Neural progenitor cell (in vitro differentiated cells): ENCODE measurements around the gene BAAT. TPM values are rescaled to one million over a fixed set of nuclear protein-coding genes. Genes with fewer than 3 reads are reported as not detected.

Experiments used
- DNase-seq: peaks from one replicate; pipeline ENCODE4 v3.0.0-alpha.2; 2016; ENCODE audit warnings: low spot score
- H2AFZ ChIP-seq: fragments of 200-600 bp; sonication (generic); replicated peaks from 2 replicates; pipeline ENCODE4 v1.6.1; 2016; ENCODE audit warnings: antibody characterized with exemption
- H3F3A ChIP-seq: fragments of 200-600 bp; sonication (generic); 2 replicates; pipeline ENCODE4 v1.6.1; 2016; ENCODE audit warnings: antibody characterized with exemption, low read depth
- H3K27ac ChIP-seq: fragments of 200-600 bp; sonication (generic); 2 replicates; pipeline ENCODE4 v1.5.1; 2016; ENCODE audit warnings: mild to moderate bottlenecking
- H3K27me3 ChIP-seq: fragments of 200-600 bp; sonication (generic); 2 replicates; pipeline ENCODE4 v1.6.1; 2016; ENCODE audit warnings: mild to moderate bottlenecking, moderate library complexity
- H3K36me3 ChIP-seq: fragments of 200-600 bp; sonication (generic); 2 replicates; pipeline ENCODE4 v1.5.1; 2016
- H3K4me1 ChIP-seq: fragments of 200-600 bp; sonication (generic); 2 replicates; pipeline ENCODE4 v1.6.1; 2016; ENCODE audit warnings: mixed run types
- H3K4me2 ChIP-seq: fragments of 200-600 bp; sonication (generic); 2 replicates; pipeline ENCODE4 v1.6.1; 2016
- H3K4me3 ChIP-seq: fragments of 200-600 bp; sonication (generic); 2 replicates; pipeline ENCODE4 v1.5.1; 2016
- H3K79me2 ChIP-seq: fragments of 200-600 bp; sonication (generic); 2 replicates; pipeline ENCODE4 v1.6.1; 2016; ENCODE audit warnings: low read depth
- H3K9ac ChIP-seq: fragments of 200-600 bp; sonication (generic); 2 replicates; pipeline ENCODE4 v1.6.1; 2016
- H3K9me3 ChIP-seq: fragments of 200-600 bp; sonication (generic); 2 replicates; pipeline ENCODE4 v1.5.1; 2016; ENCODE audit warnings: low read depth
- H4K20me1 ChIP-seq: fragments of 200-600 bp; sonication (generic); 2 replicates; pipeline ENCODE4 v1.6.1; 2016; ENCODE audit warnings: low read depth
- H3K27ac Mint-ChIP-seq: 3 replicates; pipeline ENCODE4 v1.8.0; 2021; ENCODE audit warnings: mixed read lengths
- H3K27me3 Mint-ChIP-seq: 2 replicates; pipeline ENCODE4 v1.8.0; 2022; ENCODE audit warnings: low read depth, mild to moderate bottlenecking, inconsistent platforms, moderate library complexity, mixed read lengths; ENCODE audit not compliant: insufficient read depth
- H3K36me3 Mint-ChIP-seq: 3 replicates; pipeline ENCODE4 v1.8.0; 2021; ENCODE audit warnings: mixed read lengths
- H3K4me1 Mint-ChIP-seq: 3 replicates; pipeline ENCODE4 v1.8.0; 2021; ENCODE audit warnings: mixed read lengths
- H3K4me3 Mint-ChIP-seq: 3 replicates; pipeline ENCODE4 v1.8.0; 2021; ENCODE audit warnings: mild to moderate bottlenecking, moderate library complexity, mixed read lengths
- H3K9me3 Mint-ChIP-seq: 3 replicates; pipeline ENCODE4 v1.8.0; 2020; ENCODE audit warnings: mixed read lengths
- EZH2 ChIP-seq: fragments of 200-600 bp; sonication (generic); IDR thresholded peaks from 2 replicates; pipeline ENCODE4 v1.6.1; 2017; ENCODE audit warnings: antibody characterized with exemption, mild to moderate bottlenecking, moderate library complexity
- EZH2phosphoT487 ChIP-seq: fragments of 200-600 bp; sonication (generic); IDR thresholded peaks from 2 replicates; pipeline ENCODE4 v1.6.1; 2017; ENCODE audit warnings: antibody characterized with exemption
- total RNA-seq: library from RNA; depleted of rRNA; stranded (reverse); fragments of >200 nt; gene quantifications from 2 replicates; pipeline ENCODE4 v1.2.3, GENCODE V29; 2015; ENCODE audit warnings: low replicate concordance
- TF ChIP-seq, protein P1 (sequence below): fragments of 200-600 bp; sonication (generic); IDR thresholded peaks from 2 replicates; pipeline ENCODE4 v1.5.1; 2017; ENCODE audit warnings: antibody characterized with exemption, mild to moderate bottlenecking

BAAT gene
- total RNA-seq, 1 donor from 2014 or later, result 0.09 TPM

DNA sequence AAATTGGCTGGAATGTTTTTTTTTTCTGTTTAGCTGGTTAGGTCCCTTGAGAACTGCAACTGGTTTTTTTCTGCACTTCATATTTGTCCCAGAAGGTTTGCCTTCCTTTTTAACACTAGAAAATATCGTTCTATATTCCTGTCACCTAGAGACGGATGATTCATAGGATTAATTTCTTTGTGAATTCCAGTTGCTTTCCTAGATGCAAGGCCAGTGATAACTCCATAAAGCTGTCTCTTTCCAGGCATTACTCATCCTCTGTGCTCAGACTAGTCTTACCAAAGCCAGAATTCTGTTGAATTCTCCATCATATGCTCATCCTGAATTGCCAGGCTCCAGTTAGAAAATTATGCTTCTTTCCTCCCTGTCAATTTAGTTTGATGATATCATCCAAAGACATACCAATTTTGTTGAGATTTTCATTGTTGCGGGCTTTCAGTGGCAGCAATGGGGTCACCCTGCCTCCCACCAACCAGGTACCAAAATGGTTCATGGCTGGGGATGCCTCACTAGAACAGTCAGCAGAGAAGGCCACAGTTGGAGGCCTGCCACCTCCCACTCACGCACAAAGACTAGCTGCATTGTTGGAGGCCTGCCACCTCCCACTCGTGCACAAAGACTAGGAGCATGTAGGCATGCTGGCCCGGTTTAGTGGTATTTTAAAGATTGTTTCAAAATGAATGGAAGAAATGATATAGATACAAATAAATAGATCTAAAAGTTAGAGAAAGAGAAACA lies 8.5 kb downstream of the BAAT start:
- TF ChIP-seq EZH2phosphoT487 (no peak), EZH2 (no peak)
- TF ChIP-seq, protein P1, sequence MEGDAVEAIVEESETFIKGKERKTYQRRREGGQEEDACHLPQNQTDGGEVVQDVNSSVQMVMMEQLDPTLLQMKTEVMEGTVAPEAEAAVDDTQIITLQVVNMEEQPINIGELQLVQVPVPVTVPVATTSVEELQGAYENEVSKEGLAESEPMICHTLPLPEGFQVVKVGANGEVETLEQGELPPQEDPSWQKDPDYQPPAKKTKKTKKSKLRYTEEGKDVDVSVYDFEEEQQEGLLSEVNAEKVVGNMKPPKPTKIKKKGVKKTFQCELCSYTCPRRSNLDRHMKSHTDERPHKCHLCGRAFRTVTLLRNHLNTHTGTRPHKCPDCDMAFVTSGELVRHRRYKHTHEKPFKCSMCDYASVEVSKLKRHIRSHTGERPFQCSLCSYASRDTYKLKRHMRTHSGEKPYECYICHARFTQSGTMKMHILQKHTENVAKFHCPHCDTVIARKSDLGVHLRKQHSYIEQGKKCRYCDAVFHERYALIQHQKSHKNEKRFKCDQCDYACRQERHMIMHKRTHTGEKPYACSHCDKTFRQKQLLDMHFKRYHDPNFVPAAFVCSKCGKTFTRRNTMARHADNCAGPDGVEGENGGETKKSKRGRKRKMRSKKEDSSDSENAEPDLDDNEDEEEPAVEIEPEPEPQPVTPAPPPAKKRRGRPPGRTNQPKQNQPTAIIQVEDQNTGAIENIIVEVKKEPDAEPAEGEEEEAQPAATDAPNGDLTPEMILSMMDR, result no peak
- peaks cover 11% of the 10 kb centered on the region for H3K4me1 ChIP-seq
- H3F3A ChIP-seq, result peaks cover 12% of the 10 kb centered on the region
- no peak for DNase-seq
- H3K4me3 ChIP-seq, result no peak overlapping the region
- no peaks in the 10 kb centered on the region for H4K20me1 ChIP-seq
- H3K79me2 ChIP-seq, result no peaks in the 10 kb centered on the region
- Mint-ChIP-seq H3K4me1 (peaks cover 6% of the 10 kb centered on the region), H3K9me3 (peaks cover 24% of the 10 kb centered on the region), H3K36me3 (no peaks in the 10 kb centered on the region), H3K4me3 (no peak overlapping the region), H3K27ac (no peak overlapping the region), H3K27me3 (no peaks in the 10 kb centered on the region)
- no peak overlapping the region for H2AFZ ChIP-seq
- H3K27me3 ChIP-seq, result no peaks in the 10 kb centered on the region
- H3K4me2 ChIP-seq, result no peak overlapping the region
- no peaks in the 10 kb centered on the region for H3K36me3 ChIP-seq
- no peak overlapping the region for H3K27ac ChIP-seq
- no peak overlapping the region for H3K9ac ChIP-seq
- no peaks in the 10 kb centered on the region for H3K9me3 ChIP-seq

DNA sequence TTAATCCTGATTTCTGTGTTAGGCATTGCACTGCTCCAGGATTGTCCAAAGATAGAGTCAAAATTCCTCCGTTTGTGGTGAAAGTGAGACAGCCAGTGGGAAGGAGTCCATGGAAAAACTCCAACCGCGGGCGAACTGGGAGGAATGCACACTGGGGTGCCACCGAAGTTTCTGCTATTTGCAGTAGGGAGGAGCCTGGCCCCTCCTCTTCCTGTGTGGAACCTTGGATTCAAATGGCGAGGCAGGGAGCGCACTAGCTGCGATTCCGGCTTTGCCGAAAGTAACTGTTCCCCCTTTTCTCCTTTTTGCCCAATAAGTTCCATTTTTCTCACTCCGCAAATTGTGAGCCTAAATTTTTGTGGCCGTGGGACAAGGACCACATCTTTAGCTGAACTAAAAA lies 9.3 kb downstream of the BAAT start:
- no peaks in the 10 kb centered on the region for H3K9me3 ChIP-seq
- H3K27me3 ChIP-seq, result no peaks in the 10 kb centered on the region
- Mint-ChIP-seq H3K4me3 (no peak overlapping the region), H3K4me1 (peaks cover 6% of the 10 kb centered on the region), H3K27me3 (no peaks in the 10 kb centered on the region), H3K9me3 (peaks cover 24% of the 10 kb centered on the region), H3K27ac (no peak overlapping the region), H3K36me3 (no peaks in the 10 kb centered on the region)
- H3K4me3 ChIP-seq, result no peak overlapping the region
- peaks cover 10% of the 10 kb centered on the region for H3K4me1 ChIP-seq
- H3K27ac ChIP-seq, result no peak overlapping the region
- no peak for DNase-seq
- TF ChIP-seq, protein P1, result no peak
- TF ChIP-seq EZH2phosphoT487 (no peak), EZH2 (no peak)
- H3K4me2 ChIP-seq, result no peak overlapping the region
- H3K9ac ChIP-seq, result no peak overlapping the region
- H3F3A ChIP-seq, result peaks cover 9% of the 10 kb centered on the region
- no peaks in the 10 kb centered on the region for H3K36me3 ChIP-seq
- no peaks in the 10 kb centered on the region for H3K79me2 ChIP-seq
- no peaks in the 10 kb centered on the region for H4K20me1 ChIP-seq
- H2AFZ ChIP-seq, result no peak overlapping the region

DNA sequence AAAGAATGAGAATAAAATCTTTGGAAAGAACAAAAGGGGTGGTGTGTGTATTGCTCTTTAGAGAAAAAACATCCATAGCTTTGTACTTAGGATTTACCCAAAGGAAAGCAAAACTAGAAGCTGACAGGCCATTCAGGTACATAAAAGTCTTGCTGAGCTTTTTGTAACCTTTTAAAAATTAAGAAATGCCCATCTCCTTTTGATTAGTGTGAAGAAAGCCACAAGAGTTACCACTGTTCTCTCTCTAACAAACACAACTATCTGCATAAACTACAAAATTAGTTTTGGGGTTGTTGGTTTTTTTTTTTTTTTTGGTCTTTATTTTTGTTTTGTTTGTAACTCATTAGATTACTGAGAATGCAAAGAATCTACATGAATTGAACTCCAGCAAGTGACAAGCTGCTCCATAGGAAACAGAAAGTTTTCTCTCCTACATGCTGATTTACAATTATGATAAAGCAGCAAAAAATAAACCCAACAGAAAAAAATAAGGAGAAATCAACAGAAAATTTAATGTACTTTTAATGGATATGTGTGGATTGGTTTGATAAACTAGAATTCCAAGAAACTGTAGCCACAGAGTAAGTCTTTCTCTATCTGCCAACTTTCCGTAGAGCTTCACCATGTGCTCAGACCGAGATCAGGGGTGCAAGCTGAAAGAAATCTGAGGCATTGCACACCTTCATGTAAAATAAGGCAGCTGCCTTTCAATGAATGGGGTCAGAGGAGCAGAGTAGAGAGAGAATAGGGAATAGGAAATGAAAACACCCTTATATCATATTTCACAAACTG lies 12.3 kb downstream of the BAAT start:
- Histone ChIP-seq H3K36me3 (no peaks in the 10 kb centered on the region), H4K20me1 (no peaks in the 10 kb centered on the region), H3K79me2 (no peaks in the 10 kb centered on the region), H3K9me3 (no peaks in the 10 kb centered on the region), H3F3A (no peaks in the 10 kb centered on the region), H3K27ac (no peak overlapping the region), H3K9ac (no peak overlapping the region), H3K4me3 (no peak overlapping the region), H3K4me1 (no peaks in the 10 kb centered on the region), H3K27me3 (no peaks in the 10 kb centered on the region), H2AFZ (peak overlapping the region; percentile 3), H3K4me2 (no peak overlapping the region)
- Mint-ChIP-seq H3K27me3 (no peaks in the 10 kb centered on the region), H3K36me3 (no peaks in the 10 kb centered on the region), H3K27ac (no peak overlapping the region), H3K9me3 (peaks cover 7% of the 10 kb centered on the region), H3K4me3 (no peak overlapping the region), H3K4me1 (peaks cover 6% of the 10 kb centered on the region)
- no peak for DNase-seq
- no peak for TF ChIP-seq EZH2phosphoT487

DNA sequence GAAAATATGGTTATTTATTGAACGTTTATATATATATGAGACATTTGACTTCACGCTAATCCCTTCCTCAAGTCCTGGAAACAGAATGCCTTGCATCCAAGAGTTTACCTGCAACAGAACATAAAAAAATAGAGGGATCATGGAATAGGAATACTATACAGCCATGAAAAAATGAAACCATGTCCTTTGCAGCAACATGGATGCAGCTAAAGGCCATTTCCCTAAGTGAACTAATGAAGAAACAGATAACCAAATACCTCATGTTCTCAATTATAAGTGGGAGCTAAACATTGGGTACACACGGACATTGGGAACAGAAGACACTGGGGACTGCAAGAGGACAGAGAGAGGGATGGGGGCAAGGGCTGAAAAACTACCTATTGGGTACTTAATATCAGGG lies 13.0 kb downstream of the BAAT start:
- H3K27me3 ChIP-seq, result no peaks in the 10 kb centered on the region
- H3K4me3 ChIP-seq, result no peak overlapping the region
- no peak for DNase-seq
- peaks cover 2% of the 10 kb centered on the region for H3K9me3 Mint-ChIP-seq
- H3K9me3 ChIP-seq, result no peaks in the 10 kb centered on the region
- peaks cover 6% of the 10 kb centered on the region for H3K4me1 Mint-ChIP-seq
- H2AFZ ChIP-seq, result no peak overlapping the region
- no peaks in the 10 kb centered on the region for H3K27me3 Mint-ChIP-seq
- no peaks in the 10 kb centered on the region for H3K36me3 ChIP-seq
- no peak overlapping the region for H3K27ac Mint-ChIP-seq
- no peak overlapping the region for H3K27ac ChIP-seq
- no peaks in the 10 kb centered on the region for H3K79me2 ChIP-seq
- no peaks in the 10 kb centered on the region for H3K4me1 ChIP-seq
- H3F3A ChIP-seq, result no peaks in the 10 kb centered on the region
- no peak for TF ChIP-seq EZH2phosphoT487
- H3K4me3 Mint-ChIP-seq, result no peak overlapping the region
- no peaks in the 10 kb centered on the region for H4K20me1 ChIP-seq
- no peak overlapping the region for H3K9ac ChIP-seq
- no peaks in the 10 kb centered on the region for H3K36me3 Mint-ChIP-seq
- H3K4me2 ChIP-seq, result no peak overlapping the region
